ENCODE measurements around the gene NLRP12. TPM values are rescaled to one million over a fixed set of nuclear protein-coding genes. Genes with fewer than 3 reads are reported as not detected.
"Not testable (repeated sequence)": the region's sequence is repeated elsewhere in the genome, so short reads cannot be mapped to it uniquely, and the experiment has no call there.

The NLRP12 gene
- total and polyA plus RNA-seq, 12 donors = 0.10 to 0.78 (median 0.21) TPM; not detected in 3

DNA sequence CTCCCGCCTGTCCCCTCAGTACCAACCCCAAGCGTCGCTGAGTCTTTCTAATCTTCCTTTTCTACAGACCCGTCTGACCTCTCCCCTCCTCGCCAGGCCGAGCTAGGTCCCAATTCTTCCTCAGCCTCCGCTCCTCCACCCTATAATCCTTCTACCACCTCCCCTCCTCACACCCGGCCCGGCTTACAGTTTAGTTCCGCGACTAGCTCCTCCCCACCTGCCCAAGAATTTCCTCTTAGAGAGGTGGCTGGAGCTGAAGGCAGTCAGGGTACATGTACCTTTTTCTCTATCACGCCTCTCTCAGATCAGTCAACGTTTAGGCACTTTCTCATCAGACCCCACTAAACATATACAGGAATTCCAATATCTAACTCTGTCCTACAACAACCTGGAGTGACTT lies 8.7 kb upstream of the NLRP12 start:
- H3K4me1 ChIP-seq (replicated peaks in 1 of 2); DNase-seq; intact Hi-C loops (cut with DNase I); H3K9me3 ChIP-seq (replicated peaks in 1 of 3); H3K36me3 ChIP-seq (replicated peaks in 1 of 2); H3K27ac ChIP-seq; H3K4me3 ChIP-seq: not testable (repeated sequence)
- peaks cover 20% of the 10 kb centered on the region for H3K27me3 ChIP-seq
- WGBS, 4 donors = 17 to 26% (median 21%) methylated on average over 9 to 13 of the region's 13 CpGs

DNA sequence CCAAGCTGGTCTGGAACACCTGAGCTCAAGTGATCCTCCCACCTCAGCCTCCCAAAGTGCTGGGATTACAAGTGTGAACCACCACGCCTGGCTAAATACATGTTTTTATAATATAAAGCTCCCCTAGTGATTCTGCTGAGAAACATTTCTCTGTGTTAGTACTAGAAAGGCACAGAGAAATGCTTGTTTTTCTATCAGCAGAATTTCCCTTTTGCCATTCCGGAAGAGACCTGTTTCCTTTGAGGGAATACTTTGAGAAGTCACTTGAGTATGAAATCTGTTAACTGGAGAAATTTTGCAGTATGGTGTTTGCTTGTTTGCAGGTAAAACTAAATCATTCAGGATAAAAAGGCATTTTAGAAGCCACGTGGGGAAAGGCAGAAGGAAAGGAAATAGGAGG lies 4.4 kb upstream of the NLRP12 start:
- no peak overlapping the region for H3K27ac ChIP-seq
- 52 to 55% (median 54%) methylated on average over 3 of the region's 3 CpGs for WGBS, 4 donors

GRCh38 chr19:53826876-53827275 lies 2.8 kb upstream of the NLRP12 start:
- intact Hi-C loops (cut with DNase I) = no loop called here
- Histone ChIP-seq H3K27me3 (peaks cover 17% of the 10 kb centered on the region), H3K27ac (no peak overlapping the region), H3K4me1 (replicated peaks in 1 of 2) (no peaks in the 10 kb centered on the region), H3K9me3 (replicated peaks in 1 of 3) (no peaks in the 10 kb centered on the region), H3K4me3 (no peak overlapping the region), H3K36me3 (replicated peaks in 1 of 2) (no peaks in the 10 kb centered on the region)
- 71 to 78% (median 76%) methylated on average over 7 of the region's 7 CpGs for WGBS, 4 donors
- no peak for DNase-seq
- TF ChIP-seq, protein P1, sequence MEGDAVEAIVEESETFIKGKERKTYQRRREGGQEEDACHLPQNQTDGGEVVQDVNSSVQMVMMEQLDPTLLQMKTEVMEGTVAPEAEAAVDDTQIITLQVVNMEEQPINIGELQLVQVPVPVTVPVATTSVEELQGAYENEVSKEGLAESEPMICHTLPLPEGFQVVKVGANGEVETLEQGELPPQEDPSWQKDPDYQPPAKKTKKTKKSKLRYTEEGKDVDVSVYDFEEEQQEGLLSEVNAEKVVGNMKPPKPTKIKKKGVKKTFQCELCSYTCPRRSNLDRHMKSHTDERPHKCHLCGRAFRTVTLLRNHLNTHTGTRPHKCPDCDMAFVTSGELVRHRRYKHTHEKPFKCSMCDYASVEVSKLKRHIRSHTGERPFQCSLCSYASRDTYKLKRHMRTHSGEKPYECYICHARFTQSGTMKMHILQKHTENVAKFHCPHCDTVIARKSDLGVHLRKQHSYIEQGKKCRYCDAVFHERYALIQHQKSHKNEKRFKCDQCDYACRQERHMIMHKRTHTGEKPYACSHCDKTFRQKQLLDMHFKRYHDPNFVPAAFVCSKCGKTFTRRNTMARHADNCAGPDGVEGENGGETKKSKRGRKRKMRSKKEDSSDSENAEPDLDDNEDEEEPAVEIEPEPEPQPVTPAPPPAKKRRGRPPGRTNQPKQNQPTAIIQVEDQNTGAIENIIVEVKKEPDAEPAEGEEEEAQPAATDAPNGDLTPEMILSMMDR (IDR thresholded peaks at IDR 0.05) = no peak
- TF ChIP-seq POLR2A (IDR thresholded peaks at IDR 0.05) = no peak

More for the DNA sequence above, 4.4 kb upstream of the NLRP12 start:
- H3K4me1 ChIP-seq (replicated peaks in 1 of 2) = no peaks in the 10 kb centered on the region
- no peaks in the 10 kb centered on the region for H3K36me3 ChIP-seq (replicated peaks in 1 of 2)
- intact Hi-C loops (cut with DNase I) = no loop called here
- peaks cover 17% of the 10 kb centered on the region for H3K27me3 ChIP-seq
- DNase-seq = no peak
- TF ChIP-seq POLR2A (IDR thresholded peaks at IDR 0.05) = no peak
- TF ChIP-seq, protein P1 (IDR thresholded peaks at IDR 0.05) = no peak
- no peaks in the 10 kb centered on the region for H3K9me3 ChIP-seq (replicated peaks in 1 of 3)
- no peak overlapping the region for H3K4me3 ChIP-seq

GRCh38 chr19:53823380-53824120 lies 564 bp downstream of the NLRP12 start:
- TF ChIP-seq, protein P1 (IDR thresholded peaks at IDR 0.05) = no peak
- no peak for TF ChIP-seq POLR2A (IDR thresholded peaks at IDR 0.05)
- intact Hi-C loops (cut with DNase I) = no loop called here
- Histone ChIP-seq H3K4me3 (no peak overlapping the region), H3K27ac (peak overlapping the region in 1 of 5 donors; percentile 22), H3K27me3 (no peaks in the 10 kb centered on the region), H3K4me1 (replicated peaks in 1 of 2) (no peaks in the 10 kb centered on the region), H3K36me3 (replicated peaks in 1 of 2) (no peaks in the 10 kb centered on the region), H3K9me3 (replicated peaks in 1 of 3) (no peaks in the 10 kb centered on the region)
- DNase-seq = no peak
- WGBS, 4 donors = 75 to 79% (median 76%) methylated on average over 12 of the region's 12 CpGs

GRCh38 chr19:53819861-53820260 lies 4.3 kb downstream of the NLRP12 start:
- 68 to 74% (median 70%) methylated on average over 5 of the region's 5 CpGs for WGBS, 4 donors
- Histone ChIP-seq H3K27me3 (no peaks in the 10 kb centered on the region), H3K27ac (no peak overlapping the region), H3K4me1 (replicated peaks in 1 of 2) (no peaks in the 10 kb centered on the region), H3K9me3 (replicated peaks in 1 of 3) (no peaks in the 10 kb centered on the region), H3K4me3 (no peak overlapping the region), H3K36me3 (replicated peaks in 1 of 2) (no peaks in the 10 kb centered on the region)
- TF ChIP-seq, protein P1 (IDR thresholded peaks at IDR 0.05) = no peak
- no peak for TF ChIP-seq POLR2A (IDR thresholded peaks at IDR 0.05)
- DNase-seq = no peak
- intact Hi-C loops (cut with DNase I) = no loop called here

Data from adrenal gland (tissue), 12 donors.